Panc1 (cell line): ENCODE data around the gene SREBF2.

Experiments
- POLR2AphosphoS5 ChIP-seq: IDR thresholded peaks from 2 replicates; pipeline ENCODE4 v1.6.1; 2012; ENCODE audit warnings: mild to moderate bottlenecking, low read depth, low read length, moderate library complexity
- SIN3A ChIP-seq: IDR thresholded peaks from 2 replicates; pipeline ENCODE4 v1.6.1; 2012; ENCODE audit warnings: low read depth, mild to moderate bottlenecking, low read length, moderate library complexity, borderline replicate concordance; ENCODE audit not compliant: insufficient read depth
- TF ChIP-seq, protein P1 (sequence below): fragments of 450-650 bp; IDR thresholded peaks from 2 replicates; pipeline ENCODE4 v1.5.1; 2017; ENCODE audit warnings: mild to moderate bottlenecking
- TF ChIP-seq, protein P2 (sequence below), 2 experiments: IDR thresholded peaks; 2 replicates each; pipeline ENCODE4 v1.6.1; 2011 to 2012; ENCODE audit warnings: low read depth in 2 of 2, control low read depth in 1 of 2, low read length in 1 of 2, mild to moderate bottlenecking in 1 of 2, moderate library complexity in 1 of 2; ENCODE audit not compliant: insufficient read depth in 1 of 2

DNA sequence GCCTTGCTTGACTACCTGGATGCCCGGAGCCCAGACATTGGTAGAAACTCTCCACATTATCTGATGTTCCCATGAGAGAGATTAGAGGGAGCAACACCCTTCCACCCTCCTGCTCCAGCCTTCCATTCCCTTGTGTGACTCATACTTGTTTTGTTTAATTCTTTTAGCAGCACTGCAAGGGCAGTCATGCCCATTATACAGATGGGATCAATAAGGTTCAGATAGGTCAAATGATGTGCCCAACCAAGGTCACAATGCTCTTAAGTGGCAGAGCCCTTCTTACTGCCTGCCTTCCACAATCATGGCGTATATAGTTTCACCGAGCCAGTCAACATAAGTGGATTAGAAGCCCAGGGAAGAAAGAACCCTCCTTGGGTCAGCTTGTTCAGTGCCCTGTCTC is 39.0 kb upstream of the SREBF2 start:
- no peak for TF ChIP-seq POLR2AphosphoS5
- TF ChIP-seq, protein P1, sequence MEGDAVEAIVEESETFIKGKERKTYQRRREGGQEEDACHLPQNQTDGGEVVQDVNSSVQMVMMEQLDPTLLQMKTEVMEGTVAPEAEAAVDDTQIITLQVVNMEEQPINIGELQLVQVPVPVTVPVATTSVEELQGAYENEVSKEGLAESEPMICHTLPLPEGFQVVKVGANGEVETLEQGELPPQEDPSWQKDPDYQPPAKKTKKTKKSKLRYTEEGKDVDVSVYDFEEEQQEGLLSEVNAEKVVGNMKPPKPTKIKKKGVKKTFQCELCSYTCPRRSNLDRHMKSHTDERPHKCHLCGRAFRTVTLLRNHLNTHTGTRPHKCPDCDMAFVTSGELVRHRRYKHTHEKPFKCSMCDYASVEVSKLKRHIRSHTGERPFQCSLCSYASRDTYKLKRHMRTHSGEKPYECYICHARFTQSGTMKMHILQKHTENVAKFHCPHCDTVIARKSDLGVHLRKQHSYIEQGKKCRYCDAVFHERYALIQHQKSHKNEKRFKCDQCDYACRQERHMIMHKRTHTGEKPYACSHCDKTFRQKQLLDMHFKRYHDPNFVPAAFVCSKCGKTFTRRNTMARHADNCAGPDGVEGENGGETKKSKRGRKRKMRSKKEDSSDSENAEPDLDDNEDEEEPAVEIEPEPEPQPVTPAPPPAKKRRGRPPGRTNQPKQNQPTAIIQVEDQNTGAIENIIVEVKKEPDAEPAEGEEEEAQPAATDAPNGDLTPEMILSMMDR: no peak
- TF ChIP-seq, protein P2, sequence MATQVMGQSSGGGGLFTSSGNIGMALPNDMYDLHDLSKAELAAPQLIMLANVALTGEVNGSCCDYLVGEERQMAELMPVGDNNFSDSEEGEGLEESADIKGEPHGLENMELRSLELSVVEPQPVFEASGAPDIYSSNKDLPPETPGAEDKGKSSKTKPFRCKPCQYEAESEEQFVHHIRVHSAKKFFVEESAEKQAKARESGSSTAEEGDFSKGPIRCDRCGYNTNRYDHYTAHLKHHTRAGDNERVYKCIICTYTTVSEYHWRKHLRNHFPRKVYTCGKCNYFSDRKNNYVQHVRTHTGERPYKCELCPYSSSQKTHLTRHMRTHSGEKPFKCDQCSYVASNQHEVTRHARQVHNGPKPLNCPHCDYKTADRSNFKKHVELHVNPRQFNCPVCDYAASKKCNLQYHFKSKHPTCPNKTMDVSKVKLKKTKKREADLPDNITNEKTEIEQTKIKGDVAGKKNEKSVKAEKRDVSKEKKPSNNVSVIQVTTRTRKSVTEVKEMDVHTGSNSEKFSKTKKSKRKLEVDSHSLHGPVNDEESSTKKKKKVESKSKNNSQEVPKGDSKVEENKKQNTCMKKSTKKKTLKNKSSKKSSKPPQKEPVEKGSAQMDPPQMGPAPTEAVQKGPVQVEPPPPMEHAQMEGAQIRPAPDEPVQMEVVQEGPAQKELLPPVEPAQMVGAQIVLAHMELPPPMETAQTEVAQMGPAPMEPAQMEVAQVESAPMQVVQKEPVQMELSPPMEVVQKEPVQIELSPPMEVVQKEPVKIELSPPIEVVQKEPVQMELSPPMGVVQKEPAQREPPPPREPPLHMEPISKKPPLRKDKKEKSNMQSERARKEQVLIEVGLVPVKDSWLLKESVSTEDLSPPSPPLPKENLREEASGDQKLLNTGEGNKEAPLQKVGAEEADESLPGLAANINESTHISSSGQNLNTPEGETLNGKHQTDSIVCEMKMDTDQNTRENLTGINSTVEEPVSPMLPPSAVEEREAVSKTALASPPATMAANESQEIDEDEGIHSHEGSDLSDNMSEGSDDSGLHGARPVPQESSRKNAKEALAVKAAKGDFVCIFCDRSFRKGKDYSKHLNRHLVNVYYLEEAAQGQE (IDR thresholded peaks at IDR 0.05; ENCODE audit: insufficient read depth in 1 of 2, low read depth in 2 of 2, low read length in 1 of 2): no peak
- no peak for TF ChIP-seq SIN3A
